ENCODE results near the gene METTL2B.

The METTL2B gene

GRCh38 chr7:128435327-128435686, 41.2 kb upstream of the METTL2B start:
- TF ChIP-seq CTCF (conservative IDR thresholded peaks at IDR 0.05) (no peak), ZFX (IDR thresholded peaks at IDR 0.05) (no peak)
- peak overlapping the region; percentile 62; the same call in 1 of the 2 replicates for H3K27ac ChIP-seq

DNA sequence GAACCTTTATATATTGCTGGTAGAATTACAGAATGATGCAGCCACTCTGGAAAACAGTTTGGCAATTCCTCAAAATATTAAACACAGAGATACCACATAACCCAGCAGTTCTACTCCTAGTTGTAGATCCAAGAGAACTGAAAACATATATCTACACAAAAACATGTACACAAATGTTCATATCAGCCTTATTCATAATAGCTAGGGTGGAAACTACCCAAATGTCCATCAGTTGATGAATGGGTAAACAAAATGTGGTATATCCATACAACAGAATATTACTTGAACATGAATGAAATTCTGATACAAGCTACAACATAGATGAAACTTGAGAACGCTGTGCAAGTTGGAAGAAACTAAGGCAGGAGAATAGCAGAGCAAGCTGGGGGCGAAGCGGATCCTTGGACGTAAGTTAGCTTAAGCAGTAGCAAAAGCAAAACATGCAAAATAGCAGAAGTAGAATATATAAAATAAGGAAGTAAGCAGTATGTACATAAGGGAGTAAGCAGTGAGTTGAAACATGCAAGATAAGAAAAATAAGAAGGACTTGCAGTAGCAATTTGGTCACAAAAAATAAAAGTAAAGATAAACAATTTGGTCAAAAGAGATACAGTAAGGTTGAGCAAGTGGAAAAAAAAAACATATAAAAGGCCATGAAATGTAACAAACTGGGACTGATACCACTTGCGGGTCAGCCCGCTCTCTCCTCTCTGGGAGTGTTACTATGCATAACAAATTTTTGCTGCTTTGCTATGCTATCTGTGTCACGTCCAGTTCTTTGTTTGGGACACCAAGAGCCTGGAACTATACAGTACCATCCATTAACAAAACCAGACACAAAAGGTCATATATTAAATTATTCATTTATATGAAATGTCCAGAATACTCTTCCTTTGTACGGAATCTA, 38.9 kb upstream of the METTL2B start:
- H3K27ac ChIP-seq: no peak overlapping the region
- TF ChIP-seq CTCF (conservative IDR thresholded peaks at IDR 0.05) (no peak), ZFX (IDR thresholded peaks at IDR 0.05) (no peak)

DNA sequence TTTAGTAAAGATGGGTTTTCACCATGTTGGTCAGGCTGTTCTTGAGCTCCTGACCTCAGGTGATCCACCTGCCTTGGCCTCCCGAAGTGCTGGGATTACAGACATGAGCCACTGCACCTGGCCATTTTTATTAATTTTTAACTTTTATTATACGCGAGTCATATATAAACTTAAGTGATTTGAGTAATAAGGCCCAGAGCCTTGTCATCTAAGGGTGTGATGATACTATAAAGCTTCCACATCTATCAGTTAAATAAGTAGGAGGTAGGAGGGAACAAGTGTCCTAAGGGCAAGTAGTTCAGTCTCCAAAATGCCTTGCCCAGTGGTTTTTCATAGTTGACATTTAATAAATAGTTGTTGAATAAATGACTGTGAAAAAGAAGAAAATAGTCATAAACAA, 34.2 kb upstream of the METTL2B start:
- TF ChIP-seq ZFX (IDR thresholded peaks at IDR 0.05): no peak
- no peak for TF ChIP-seq CTCF (conservative IDR thresholded peaks at IDR 0.05)

DNA sequence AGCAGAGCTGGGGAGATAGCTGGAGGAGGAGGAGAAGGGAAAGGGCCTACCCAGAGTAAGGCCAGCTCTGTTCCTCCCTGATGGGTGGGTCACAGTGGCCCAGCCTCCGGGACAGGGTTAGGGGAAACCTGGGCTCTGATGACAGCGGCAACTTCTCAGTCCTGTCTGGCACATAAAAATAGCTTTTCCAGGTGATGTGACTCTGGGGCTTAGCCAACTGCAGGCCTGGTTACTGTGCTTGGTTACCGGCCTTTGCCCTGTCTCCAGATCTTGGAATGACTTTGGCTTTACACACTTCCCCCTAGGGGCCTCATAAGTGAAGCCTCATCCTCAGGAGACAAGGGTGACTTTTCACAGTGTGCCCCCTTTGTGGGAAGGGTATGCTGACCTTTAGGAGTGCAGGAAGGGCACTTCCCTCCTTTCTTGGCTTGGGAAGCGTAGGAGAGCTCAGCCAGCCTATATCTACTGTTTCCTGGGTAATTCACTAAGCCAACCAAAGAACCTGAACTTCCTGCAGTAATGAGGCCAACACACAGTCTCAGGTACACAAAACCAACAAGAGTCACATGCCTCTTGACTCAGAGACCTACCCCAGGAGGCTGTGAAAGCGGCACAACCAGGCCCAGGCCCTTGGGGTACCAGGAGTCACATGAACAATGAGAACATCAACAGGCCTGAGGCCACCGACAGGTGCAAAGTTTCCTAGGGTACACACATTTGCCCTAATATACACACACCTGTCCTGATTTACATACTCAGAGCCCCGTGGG, 32.5 kb upstream of the METTL2B start:
- no peak for TF ChIP-seq ZFX (IDR thresholded peaks at IDR 0.05)
- TF ChIP-seq CTCF (conservative IDR thresholded peaks at IDR 0.05): no peak
- no peak overlapping the region for H3K27ac ChIP-seq

More for the DNA sequence above, 34.2 kb upstream of the METTL2B start:
- no peak overlapping the region for H3K27ac ChIP-seq

DNA sequence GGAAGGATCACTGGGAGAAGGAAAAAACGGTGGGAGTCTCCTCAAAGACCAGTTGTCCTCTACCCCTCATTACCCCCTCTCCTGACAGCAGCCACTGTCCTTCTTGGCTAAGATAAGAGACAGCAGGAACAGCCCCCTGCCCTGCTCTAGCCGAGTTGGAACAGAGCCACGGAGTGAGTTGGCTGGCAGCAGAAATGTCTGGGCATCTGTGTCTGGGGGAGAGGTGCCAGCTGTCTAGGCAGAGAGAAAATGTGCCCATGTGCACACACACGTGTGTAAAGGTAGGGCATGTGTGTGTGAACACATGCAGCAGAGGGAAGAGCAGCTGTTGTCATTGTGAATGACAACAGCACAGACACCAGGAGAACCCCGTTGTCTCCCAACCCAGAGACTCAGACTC, 30.2 kb upstream of the METTL2B start:
- no peak for TF ChIP-seq CTCF (conservative IDR thresholded peaks at IDR 0.05)
- no peak for TF ChIP-seq ZFX (IDR thresholded peaks at IDR 0.05)
- no peak overlapping the region for H3K27ac ChIP-seq

- H3K27ac ChIP-seq: peak overlapping the region; percentile 22
- TF ChIP-seq ZFX (IDR thresholded peaks at IDR 0.05) (no peak), CTCF (conservative IDR thresholded peaks at IDR 0.05) (no peak)
Observed at GRCh38 chr7:128447941-128448564, 28.5 kb upstream of the METTL2B start.
